H1 (cell line): Measurements from ENCODE around the gene PHF14. TPM values are rescaled to one million over a fixed set of nuclear protein-coding genes. Genes with fewer than 3 reads are reported as not detected.

Source experiments
- CTCF ChIA-PET: fragments of 300-600 bp; sonication (Branson Sonifier 250); formaldehyde crosslinking; loops from one replicate; lab custom pipeline; 2021; ENCODE audit not compliant: partially characterized antibody; lab: Charles Lee
- POLR2A ChIA-PET: fragments of 300-600 bp; sonication (Branson Sonifier 250); formaldehyde crosslinking; loops from one replicate; lab custom pipeline; 2021; ENCODE audit warnings: inconsistent platforms; ENCODE audit not compliant: partially characterized antibody; lab: Charles Lee
- DNase-seq, 2 experiments: peaks; one replicate each; pipeline versions ENCODE4 v3.0.0 to v3.0.0-alpha.2; 2010 to 2022; ENCODE audit warnings: low spot score in 2 of 2, low read depth in 1 of 2, mixed read lengths in 1 of 2
- FAIRE-seq: peaks from 2 replicates; lab custom pipeline; 2011; peaks lifted over from hg19 to GRCh38; lab: Jason Lieb, UNC
- H2AFZ ChIP-seq: 2 replicates; pipeline ENCODE4 v1.8.1; 2012; ENCODE audit warnings: low read length, inconsistent platforms
- H2AK5ac ChIP-seq: 2 replicates; pipeline ENCODE4 v1.6.1; 2013; ENCODE audit warnings: low read depth, low read length
- H2BK120ac ChIP-seq: replicated peaks from 2 replicates; pipeline ENCODE3; 2013; ENCODE audit warnings: low read depth, low read length, inconsistent platforms
- H2BK12ac ChIP-seq: 2 replicates; pipeline ENCODE4 v1.6.1; 2013; ENCODE audit warnings: low read depth, low read length
- H2BK15ac ChIP-seq: 2 replicates; pipeline ENCODE4 v1.6.1; 2013; ENCODE audit warnings: low read length
- H2BK20ac ChIP-seq: 2 replicates; pipeline ENCODE4 v1.6.1; 2013; ENCODE audit warnings: low read length
- H2BK5ac ChIP-seq: 2 replicates; pipeline ENCODE4 v1.6.1; 2013; ENCODE audit warnings: low read depth, low read length
- H3K14ac ChIP-seq: 2 replicates; pipeline ENCODE4 v1.6.1; 2013; ENCODE audit warnings: inconsistent platforms; ENCODE audit not compliant: insufficient read length
- H3K18ac ChIP-seq: 2 replicates; pipeline ENCODE4 v1.6.1; 2013; ENCODE audit warnings: low read length; ENCODE audit errors: extremely low read depth
- H3K23ac ChIP-seq: 2 replicates; pipeline ENCODE4 v1.6.1; 2013; ENCODE audit warnings: inconsistent platforms; ENCODE audit not compliant: insufficient read length
- H3K23me2 ChIP-seq: 2 replicates; pipeline ENCODE4 v1.6.1; 2013; ENCODE audit warnings: low read depth, low read length
- H3K27ac ChIP-seq: 2 replicates; pipeline ENCODE4 v1.6.1; 2011; ENCODE audit warnings: low read depth, low read length, inconsistent platforms
- H3K27me3 ChIP-seq, 4 experiments: replicated peaks in 1 of 4; 1 replicate in 1 of 4; 2 replicates in 3 of 4; pipeline versions ENCODE4 v1.6.1 to v1.8.1; 2011 to 2013; ENCODE audit warnings: low read length in 3 of 4, mild to moderate bottlenecking in 3 of 4, inconsistent platforms in 2 of 4, mixed read lengths in 2 of 4, moderate library complexity in 1 of 4; ENCODE audit not compliant: control insufficient read depth in 3 of 4, insufficient read depth in 3 of 4; ENCODE audit errors: extremely low read depth in 1 of 4
- H3K36me3 ChIP-seq, 4 experiments: 2 replicates each; pipeline versions ENCODE4 v1.6.1 to v1.8.1; 2011 to 2013; ENCODE audit warnings: mild to moderate bottlenecking in 4 of 4, low read length in 3 of 4, moderate library complexity in 2 of 4, control low read depth in 1 of 4, inconsistent platforms in 1 of 4; ENCODE audit not compliant: insufficient read depth in 4 of 4, control insufficient read depth in 2 of 4
- H3K4ac ChIP-seq: replicated peaks from 2 replicates; pipeline ENCODE3; 2013; ENCODE audit warnings: low read length, low read depth, mixed read lengths, inconsistent platforms; ENCODE audit not compliant: insufficient read length
- H3K4me1 ChIP-seq, 4 experiments: replicated peaks in 1 of 4; 1 replicate in 1 of 4; 2 replicates in 3 of 4; pipeline versions ENCODE4 v1.6.1 to v1.8.1; 2011 to 2013; ENCODE audit warnings: low read length in 3 of 4, inconsistent platforms in 2 of 4, mixed read lengths in 1 of 4; ENCODE audit not compliant: insufficient read depth in 4 of 4, control insufficient read depth in 3 of 4
- H3K4me2 ChIP-seq, 2 experiments: 2 replicates each; pipeline versions ENCODE4 v1.6.1 to v1.8.1; 2011 to 2013; ENCODE audit warnings: low read depth in 2 of 2, low read length in 2 of 2, control low read depth in 1 of 2, inconsistent platforms in 1 of 2, mild to moderate bottlenecking in 1 of 2; ENCODE audit not compliant: insufficient read depth in 1 of 2
- H3K4me3 ChIP-seq, 4 experiments: fragments of 200-600, 300-600 bp in 1 of 4; sonication (generic), shearing (Covaris generic), sonication (Bioruptor Twin) in 1 of 4; 2 replicates each; pipeline versions ENCODE4 v1.5.1 to v1.8.1; 2011 to 2016; ENCODE audit warnings: low read length in 4 of 4, low read depth in 3 of 4, control low read depth in 2 of 4, inconsistent platforms in 2 of 4, mild to moderate bottlenecking in 2 of 4, mixed read lengths in 1 of 4, moderate library complexity in 1 of 4; ENCODE audit not compliant: insufficient read depth in 2 of 4; ENCODE audit errors: extremely low read depth in 1 of 4
- H3K56ac ChIP-seq: replicated peaks from 2 replicates; pipeline ENCODE3; 2013; ENCODE audit warnings: low read depth, mild to moderate bottlenecking, mixed read lengths, low read length, inconsistent platforms; ENCODE audit not compliant: insufficient read length
- H3K79me1 ChIP-seq: 2 replicates; pipeline ENCODE4 v1.6.1; 2013; ENCODE audit warnings: low read depth, low read length, control low read depth
- H3K79me2 ChIP-seq, 2 experiments: 2 replicates each; pipeline versions ENCODE4 v1.6.1 to v1.8.1; 2012 to 2013; ENCODE audit warnings: low read length in 2 of 2, mild to moderate bottlenecking in 2 of 2, inconsistent platforms in 1 of 2; ENCODE audit not compliant: insufficient read depth in 2 of 2, control insufficient read depth in 1 of 2
- H3K9ac ChIP-seq, 4 experiments: replicated peaks in 1 of 4; 1 replicate in 1 of 4; 2 replicates in 3 of 4; pipeline versions ENCODE4 v1.6.1 to v1.8.1; 2011 to 2013; ENCODE audit warnings: low read depth in 3 of 4, low read length in 3 of 4, control low read depth in 2 of 4, mild to moderate bottlenecking in 2 of 4, moderate library complexity in 2 of 4, inconsistent platforms in 1 of 4; ENCODE audit errors: extremely low read depth in 1 of 4
- H3K9me3 ChIP-seq, 2 experiments: 2 replicates each; pipeline versions ENCODE4 v1.6.1 to v1.8.1; 2012 to 2013; ENCODE audit warnings: mild to moderate bottlenecking in 2 of 2, moderate library complexity in 2 of 2, control low read depth in 1 of 2, inconsistent platforms in 1 of 2, low read depth in 1 of 2, low read length in 1 of 2, mixed read lengths in 1 of 2; ENCODE audit not compliant: insufficient read depth in 2 of 2
- H4K20me1 ChIP-seq, 2 experiments: replicated peaks in 1 of 2; 2 replicates each; pipeline versions ENCODE3 to v1.8.1; 2011 to 2013; ENCODE audit warnings: inconsistent platforms in 2 of 2, low read length in 2 of 2, mild to moderate bottlenecking in 1 of 2; ENCODE audit not compliant: insufficient read depth in 2 of 2, control insufficient read depth in 1 of 2
- H4K5ac ChIP-seq: 2 replicates; pipeline ENCODE4 v1.6.1; 2013; ENCODE audit warnings: low read length, low read depth, mixed read lengths, inconsistent platforms; ENCODE audit not compliant: insufficient read length
- H4K8ac ChIP-seq: 2 replicates; pipeline ENCODE4 v1.8.0; 2013; ENCODE audit warnings: mild to moderate bottlenecking, moderate library complexity, low read length, inconsistent platforms; ENCODE audit not compliant: insufficient read depth; ENCODE audit errors: extremely low read depth
- H4K91ac ChIP-seq: replicated peaks from 2 replicates; pipeline ENCODE3; 2013; ENCODE audit warnings: low read length, mixed read lengths, inconsistent platforms; ENCODE audit not compliant: insufficient read length
- CREB1 ChIP-seq: IDR thresholded peaks from 2 replicates; pipeline ENCODE4 v1.6.1; 2012; ENCODE audit warnings: inconsistent platforms
- WGBS, 2 experiments: shearing (Covaris generic) in 1 of 2; methylation state at CpG; one replicate each; pipeline versions ENCODE4 v1.1.6 to v1.1.7; 2013 to 2015; ENCODE audit warnings: low lambda C conversion rate in 2 of 2, mixed read lengths in 2 of 2, inconsistent platforms in 1 of 2, low coverage in 1 of 2, missing lambda C conversion rate in 1 of 2; ENCODE audit not compliant: insufficient replicate concordance in 2 of 2, insufficient coverage in 1 of 2, insufficient read length in 1 of 2; ENCODE audit errors: extremely low coverage in 1 of 2, missing lambda C conversion rate in 1 of 2; 5-methylcytosine and 5-hydroxymethylcytosine counted together
- polyA plus RNA-seq, 7 experiments: library from polyadenylated mRNA; depleted of rRNA in 3 of 7; stranded (reverse) in 5 of 7; unstranded in 2 of 7; fragments of >200 nt in 5 of 7; fragments of 200-250 nt in 2 of 7; gene quantifications; 1 replicate in 5 of 7; 2 replicates in 1 of 7; 4 replicates in 1 of 7; pipeline versions ENCODE4 v1.2.1 to v1.2.3, GENCODE V29; 2011 to 2013; ENCODE audit warnings: missing spikeins in 2 of 7, mixed read lengths in 2 of 7
- total RNA-seq: library from RNA; stranded (reverse); fragmentation: NEBNext Ultra II Directional; extraction: Animal tissue kit (Norgen Biotek cat#: 25700); gene quantifications from 2 replicates; pipeline ENCODE4 v1.2.1, GENCODE V29; 2021

PHF14 gene
- total and polyA plus RNA-seq, 2 of the 8 experiments (the other 6 are each of a cell fraction or from before 2014, with no cell fraction given), result 17.9 to 70.6 TPM

DNA sequence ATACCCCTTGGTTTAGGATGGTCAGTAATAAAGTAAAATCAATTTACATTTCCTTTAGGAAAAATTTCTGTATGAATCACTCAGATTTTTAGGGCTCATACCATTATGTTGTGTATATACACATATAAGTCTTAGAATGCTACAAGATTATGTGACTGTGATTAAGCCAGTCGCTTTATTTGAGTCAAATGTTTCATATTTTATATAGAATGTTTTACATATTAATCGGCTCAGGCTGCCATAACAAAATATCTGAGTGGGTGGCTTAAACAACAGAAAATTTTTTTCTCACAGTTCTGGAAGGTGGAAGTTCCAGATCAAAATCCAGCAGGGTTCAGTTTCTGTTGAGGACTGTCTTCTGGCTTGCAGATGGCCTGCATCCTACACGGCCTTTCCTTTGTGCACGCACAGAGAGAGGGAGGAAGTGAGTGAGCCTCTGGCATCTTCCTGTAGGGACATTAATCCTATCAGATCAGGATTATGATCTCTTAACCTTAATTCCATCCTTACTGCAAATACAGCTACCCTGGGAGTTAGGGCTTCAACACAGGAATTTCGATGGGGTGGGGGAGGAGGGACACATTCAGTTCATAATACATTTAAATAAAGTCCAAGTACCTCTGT lies 198.0 kb downstream of the PHF14 start:
- Histone ChIP-seq H4K8ac (no peak overlapping the region), H2BK20ac (no peak overlapping the region), H3K27ac (no peak overlapping the region), H3K36me3 (no peaks in the 10 kb centered on the region), H2AK5ac (no peak overlapping the region), H2BK15ac (no peak overlapping the region), H2BK12ac (no peak overlapping the region), H3K79me1 (no peaks in the 10 kb centered on the region), H3K23ac (no peak overlapping the region), H3K9me3 (no peaks in the 10 kb centered on the region), H3K9ac (no peak overlapping the region), H3K18ac (no peak overlapping the region), H4K5ac (no peak overlapping the region), H3K4me3 (no peak overlapping the region), H3K4ac (no peak overlapping the region), H3K56ac (no peak overlapping the region), H3K27me3 (no peaks in the 10 kb centered on the region), H2BK120ac (no peak overlapping the region), H2AFZ (no peak overlapping the region), H3K4me2 (no peak overlapping the region), H4K20me1 (no peaks in the 10 kb centered on the region), H3K14ac (no peak overlapping the region), H3K23me2 (no peaks in the 10 kb centered on the region), H4K91ac (no peak overlapping the region), H3K4me1 (no peaks in the 10 kb centered on the region), H2BK5ac (no peak overlapping the region), H3K79me2 (no peaks in the 10 kb centered on the region)
- CTCF ChIA-PET, result no interaction called here
- FAIRE-seq, result no peak
- POLR2A ChIA-PET, result no interaction called here
- no peak for DNase-seq
- TF ChIP-seq CREB1, result no peak
- WGBS, 2 experiments, result 88% methylated on average over 5 of the region's 5 CpGs; no CpG with 5 or more reads in 1 of the 2 experiments
